ENCODE data around the gene NCAPG2.

- TF ChIP-seq CTCF (conservative IDR thresholded peaks at IDR 0.05 in 1 of 2, IDR thresholded peaks at IDR 0.05 in 1 of 2; ENCODE audit: low read depth in 1 of 2, low read length in 2 of 2) (no peak), EZH2 (IDR thresholded peaks at IDR 0.05; ENCODE audit: low read length, missing control alignments) (no peak)
These were observed 46.1 kb downstream of the NCAPG2 start for GRCh38 chr7:158658475-158658874.
